Cardiac septum (tissue), 1 donor: Measurements from ENCODE around the gene CD34. TPM values are rescaled to one million over a fixed set of nuclear protein-coding genes. Genes with fewer than 3 reads are reported as not detected.
A peak's percentile ranks its signal among the peaks of the same experiment; 100 is the strongest.

Experiments used
- DNase-seq: peaks from one replicate; pipeline ENCODE4 v3.0.0-alpha.2; 2020; ENCODE audit warnings: low spot score
- intact Hi-C: fragments of 100-400 bp; cut with DNase I; formaldehyde crosslinking; loops from one replicate; pipeline ENCODE4 v1.14.0; 2022
- total RNA-seq: library from RNA; stranded (reverse); fragmentation: NEBNext Ultra II Directional; extraction: Animal tissue kit (Norgen Biotek cat#: 25700); gene quantifications from one replicate; pipeline ENCODE4 v1.2.1, GENCODE V29; 2021
- donor health status: DM: no; HTN: no; CAD: no.

Gene CD34
- total RNA-seq, 1 donor from 2014 or later, result 49.9 TPM

GRCh38 chr1:207866471-207867135 lies 44.3 kb downstream of the CD34 start:
- intact Hi-C loops, result loop anchor here (2.0 to 10.0 kb wide), 2 partner anchors 18 to 52 kb away; no protein-coding TSS in a partner anchor

GRCh38 chr1:207863893-207864535 lies 46.9 kb downstream of the CD34 start:
- intact Hi-C loops, result loop anchor here (10.0 kb wide), 1 partner anchor 49 kb away; no protein-coding TSS in a partner anchor
- DNase-seq, result no peak

More at GRCh38 chr1:207866471-207867135, 44.3 kb downstream of the CD34 start:
- no peak for DNase-seq

GRCh38 chr1:207862241-207862787 lies 48.6 kb downstream of the CD34 start:
- DNase-seq, result no peak
- intact Hi-C loops, result loop anchor here (10.0 kb wide), 1 partner anchor 48 kb away; no protein-coding TSS in a partner anchor

- intact Hi-C loops, result loop anchor here (10.0 kb wide), 1 partner anchor 47 kb away; no protein-coding TSS in a partner anchor
- no peak for DNase-seq
Observed at GRCh38 chr1:207861442-207862177, 49.3 kb downstream of the CD34 start.

GRCh38 chr1:207860531-207860930 lies 50.4 kb downstream of the CD34 start:
- no peak for DNase-seq
- intact Hi-C loops, result loop anchor here (10.0 kb wide), 1 partner anchor 46 kb away; no protein-coding TSS in a partner anchor

GRCh38 chr1:207858806-207859205 lies 52.1 kb downstream of the CD34 start:
- no peak for DNase-seq
- intact Hi-C loops, result no loop called here

- intact Hi-C loops, result no loop called here
- DNase-seq, result no peak
Observed at GRCh38 chr1:207858281-207858680, 52.6 kb downstream of the CD34 start.

GRCh38 chr1:207857447-207857846 lies 53.5 kb downstream of the CD34 start:
- intact Hi-C loops, result no loop called here
- DNase-seq, result no peak

- intact Hi-C loops, result no loop called here
- no peak for DNase-seq
Observed at GRCh38 chr1:207856276-207857023, 54.5 kb downstream of the CD34 start.

- DNase-seq, result no peak
- intact Hi-C loops, result no loop called here
Observed at GRCh38 chr1:207854001-207854400, 56.9 kb downstream of the CD34 start.

- DNase-seq, result no peak
- intact Hi-C loops, result no loop called here
Observed at GRCh38 chr1:207853372-207853757, 57.6 kb downstream of the CD34 start.

- no peak for DNase-seq
- intact Hi-C loops, result no loop called here
Observed at GRCh38 chr1:207852576-207853371, 58.2 kb downstream of the CD34 start.

- no peak for DNase-seq
- intact Hi-C loops, result no loop called here
Observed at GRCh38 chr1:207851696-207852095, 59.2 kb downstream of the CD34 start.

- no peak for DNase-seq
- intact Hi-C loops, result no loop called here
Observed at GRCh38 chr1:207850621-207851407, 60.1 kb downstream of the CD34 start.

GRCh38 chr1:207849646-207850045 lies 61.3 kb downstream of the CD34 start:
- intact Hi-C loops, result loop anchor here (2.0 kb wide), 2 partner anchors 17 to 21 kb away; no protein-coding TSS in a partner anchor

GRCh38 chr1:207849016-207849415 lies 61.9 kb downstream of the CD34 start:
- no peak for DNase-seq
- intact Hi-C loops, result loop anchor here (2.0 kb wide), 2 partner anchors 18 to 20 kb away; no protein-coding TSS in a partner anchor

More at GRCh38 chr1:207849646-207850045, 61.3 kb downstream of the CD34 start:
- no peak for DNase-seq

GRCh38 chr1:207848234-207848633 lies 62.7 kb downstream of the CD34 start:
- intact Hi-C loops, result loop anchor here (2.0 kb wide), 2 partner anchors 19 kb away; no protein-coding TSS in a partner anchor
- DNase-seq, result peak; percentile 89
